ENCODE results near the gene SORCS1. TPM values are rescaled to one million over a fixed set of nuclear protein-coding genes. Genes with fewer than 3 reads are reported as not detected.

The SORCS1 gene
- polyA plus RNA-seq, 1 donor (not counting 4 experiments of a cell fraction or from before 2014, with no cell fraction given), result not detected

- Histone ChIP-seq H3K36me3 (ENCODE audit: control insufficient read depth in 2 of 2, extremely low read depth in 1 of 2, insufficient read depth in 2 of 2, low read length in 2 of 2) (no peaks in the 10 kb centered on the region), H3K27ac (ENCODE audit: control insufficient read depth, insufficient read depth, low read length) (no peak overlapping the region), H3K27me3 (ENCODE audit: control insufficient read depth, extremely low read depth, insufficient read depth, low read length) (no peaks in the 10 kb centered on the region), H3K79me2 (ENCODE audit: control insufficient read depth, insufficient read depth, low read length) (no peaks in the 10 kb centered on the region), H2AFZ (ENCODE audit: control insufficient read depth, low read length) (no peak overlapping the region), H3K4me2 (ENCODE audit: control insufficient read depth, extremely low read depth, insufficient read depth, low read depth, low read length) (no peak overlapping the region), H3K4me1 (ENCODE audit: control insufficient read depth, extremely low read depth, insufficient read depth, low read length) (no peaks in the 10 kb centered on the region), H3K9me1 (ENCODE audit: control insufficient read depth, extremely low read depth, insufficient read depth, low read length) (no peaks in the 10 kb centered on the region), H4K20me1 (ENCODE audit: control insufficient read depth, extremely low read depth, insufficient read depth, low read length) (no peaks in the 10 kb centered on the region), H3K4me3 (ENCODE audit: control insufficient read depth in 2 of 3, extremely low read depth in 1 of 3, insufficient read depth in 2 of 3, low read depth in 1 of 3, low read length in 3 of 3) (no peak overlapping the region), H3K9ac (ENCODE audit: control insufficient read depth, extremely low read depth, insufficient read depth, low read length) (no peak overlapping the region), H3K9me3 (ENCODE audit: control insufficient read depth, low read depth, low read length) (no peaks in the 10 kb centered on the region)
- FAIRE-seq (no peak), DNase-seq (ENCODE audit: low read depth, low spot score) (no peak)
- dilution Hi-C loops (cut with MboI; ENCODE audit: extremely low pct_ligation_motif_present, low sequenced_read_pairs), result no loop called here
- TF ChIP-seq EZH2 (IDR thresholded peaks at IDR 0.05; ENCODE audit: low read length), result no peak
- no peak for TF ChIP-seq CTCF (optimal IDR thresholded peaks at IDR 0.05 in 1 of 3, IDR thresholded peaks at IDR 0.05 in 1 of 3, conservative IDR thresholded peaks at IDR 0.05 in 1 of 3; ENCODE audit: extremely low read depth in 1 of 3, insufficient read depth in 2 of 3, low read length in 3 of 3)
These were observed 226.0 kb downstream of the SORCS1 start for GRCh38 chr10:106938513-106938912.

GRCh38 chr10:106935978-106936451 lies 228.5 kb downstream of the SORCS1 start:
- dilution Hi-C loops (cut with MboI; ENCODE audit: extremely low pct_ligation_motif_present, low sequenced_read_pairs), result no loop called here
- no peak overlapping the region for H2AFZ ChIP-seq (ENCODE audit: control insufficient read depth, low read length)

More at GRCh38 chr10:106935978-106936451, 228.5 kb downstream of the SORCS1 start:
- Histone ChIP-seq H3K4me2 (ENCODE audit: control insufficient read depth, extremely low read depth, insufficient read depth, low read depth, low read length) (no peak overlapping the region), H3K9ac (ENCODE audit: control insufficient read depth, extremely low read depth, insufficient read depth, low read length) (no peak overlapping the region), H3K9me1 (ENCODE audit: control insufficient read depth, extremely low read depth, insufficient read depth, low read length) (no peaks in the 10 kb centered on the region), H3K36me3 (ENCODE audit: control insufficient read depth in 2 of 2, extremely low read depth in 1 of 2, insufficient read depth in 2 of 2, low read length in 2 of 2) (no peaks in the 10 kb centered on the region), H3K79me2 (ENCODE audit: control insufficient read depth, insufficient read depth, low read length) (no peaks in the 10 kb centered on the region), H3K27ac (ENCODE audit: control insufficient read depth, insufficient read depth, low read length) (no peak overlapping the region), H4K20me1 (ENCODE audit: control insufficient read depth, extremely low read depth, insufficient read depth, low read length) (no peaks in the 10 kb centered on the region), H3K4me3 (ENCODE audit: control insufficient read depth in 2 of 3, extremely low read depth in 1 of 3, insufficient read depth in 2 of 3, low read depth in 1 of 3, low read length in 3 of 3) (no peak overlapping the region), H3K9me3 (ENCODE audit: control insufficient read depth, low read depth, low read length) (no peaks in the 10 kb centered on the region), H3K27me3 (ENCODE audit: control insufficient read depth, extremely low read depth, insufficient read depth, low read length) (no peaks in the 10 kb centered on the region), H3K4me1 (ENCODE audit: control insufficient read depth, extremely low read depth, insufficient read depth, low read length) (no peaks in the 10 kb centered on the region)
- no peak for TF ChIP-seq CTCF (optimal IDR thresholded peaks at IDR 0.05 in 1 of 3, IDR thresholded peaks at IDR 0.05 in 1 of 3, conservative IDR thresholded peaks at IDR 0.05 in 1 of 3; ENCODE audit: extremely low read depth in 1 of 3, insufficient read depth in 2 of 3, low read length in 3 of 3)
- TF ChIP-seq EZH2 (IDR thresholded peaks at IDR 0.05; ENCODE audit: low read length), result no peak
- DNase-seq (ENCODE audit: low read depth, low spot score) (no peak), FAIRE-seq (no peak)

All from keratinocyte (primary cell).